HG03175 (cell line): ENCODE results near the gene OXT.
"Not testable (repeated sequence)": the region's sequence is repeated elsewhere in the genome, so short reads cannot be mapped to it uniquely, and the experiment has no call there.

Source experiments
- ATAC-seq: cut with Tn5 transposase; IDR thresholded peaks from one replicate; pipeline ENCODE4 v1.9.1; 2021; ENCODE audit warnings: mild to moderate bottlenecking, moderate library complexity; ENCODE audit not compliant: unreplicated experiment

OXT gene

DNA sequence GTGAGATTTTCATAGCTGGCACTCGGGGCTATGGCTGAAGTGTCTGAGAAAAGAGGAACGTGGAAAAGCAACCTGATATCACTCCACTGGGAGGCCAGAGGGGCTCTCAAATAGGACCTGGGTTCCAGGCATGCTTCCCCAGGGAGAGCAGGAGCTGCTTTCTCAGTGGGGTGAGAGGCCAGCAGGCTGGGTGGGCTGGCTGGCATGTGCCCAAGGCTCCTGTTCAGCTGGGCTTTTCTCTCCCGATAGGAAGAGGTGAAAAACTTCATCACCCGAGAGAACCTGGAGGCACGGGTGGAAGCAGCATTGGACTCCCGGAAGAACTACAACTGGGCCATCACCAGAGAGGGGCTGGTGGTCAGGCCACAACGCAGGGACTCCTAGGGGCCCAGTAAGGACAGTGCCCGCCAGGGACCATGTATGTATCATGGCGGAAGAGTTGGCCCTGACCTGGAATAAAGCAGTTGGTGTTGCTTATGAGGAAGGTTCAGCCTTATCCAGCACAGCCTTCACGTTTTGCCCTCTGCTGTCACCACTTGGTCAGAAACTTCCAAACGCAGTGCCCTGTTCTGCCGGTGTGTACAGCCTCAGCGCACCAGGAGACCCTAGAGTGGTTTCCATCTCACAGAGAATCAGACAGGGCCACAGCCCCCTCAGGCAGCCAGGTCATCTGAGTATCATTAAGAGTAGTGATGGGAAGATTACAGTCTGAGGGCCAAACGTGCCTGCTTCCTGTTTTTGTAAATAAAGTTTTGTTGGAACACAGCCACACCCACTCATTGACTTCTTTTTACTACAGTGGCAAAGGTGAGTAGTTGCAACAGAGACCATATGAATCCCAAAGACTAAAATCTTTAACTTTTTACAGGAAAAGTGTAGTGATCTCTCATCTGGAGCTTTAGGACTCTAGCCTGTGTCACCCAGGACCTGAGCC lies 23.7 kb upstream of the OXT start:
- no peak for ATAC-seq

DNA sequence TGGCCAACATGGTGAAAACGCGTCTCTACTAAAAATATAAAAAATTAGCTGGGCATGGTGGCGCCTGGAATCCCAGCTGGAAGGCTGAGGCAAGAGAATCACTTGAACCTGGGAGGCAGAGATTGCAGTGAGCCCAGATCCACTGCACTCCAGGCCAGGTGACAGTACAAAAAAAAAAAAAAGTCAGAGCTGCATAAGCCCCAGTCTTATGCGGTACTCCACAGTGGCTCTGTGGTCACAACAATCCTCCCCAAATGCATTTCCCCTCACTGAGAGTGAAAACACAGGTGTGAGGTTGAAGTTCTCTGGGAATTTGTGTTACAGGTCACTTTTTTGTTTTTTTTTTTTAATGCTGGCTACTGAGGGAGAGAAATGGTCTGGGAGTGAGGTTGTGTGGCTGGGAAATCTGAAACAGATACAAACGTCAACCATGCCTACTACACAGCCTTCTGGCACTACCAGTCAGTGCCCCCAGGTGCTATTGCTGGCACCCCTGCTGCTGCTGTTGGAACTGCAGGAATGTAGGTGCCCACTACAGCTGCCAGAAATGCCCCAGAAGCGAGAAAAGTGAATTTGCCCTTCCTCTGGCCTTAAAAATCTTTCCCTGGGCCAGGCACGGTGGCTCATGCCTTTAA lies 19.9 kb upstream of the OXT start:
- no peak for ATAC-seq

DNA sequence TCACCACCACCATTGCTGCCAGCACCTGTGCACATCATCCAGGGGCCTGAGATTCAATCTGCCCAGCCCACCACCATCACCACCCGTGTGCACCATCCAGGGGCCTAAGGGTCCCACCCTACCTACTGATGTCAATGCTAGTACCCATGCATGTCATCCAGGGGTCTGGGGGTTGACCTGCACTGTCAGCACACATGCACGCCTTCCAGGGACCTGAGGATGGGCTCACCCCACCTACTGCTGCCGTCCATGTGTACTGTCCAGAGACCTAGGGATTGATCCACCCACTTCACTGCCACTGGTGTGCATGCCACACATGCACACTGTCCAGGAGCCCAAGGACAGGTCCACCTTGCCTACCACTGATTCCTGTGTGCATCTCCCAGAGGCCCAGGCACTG lies 11.9 kb upstream of the OXT start:
- ATAC-seq, result no peak

DNA sequence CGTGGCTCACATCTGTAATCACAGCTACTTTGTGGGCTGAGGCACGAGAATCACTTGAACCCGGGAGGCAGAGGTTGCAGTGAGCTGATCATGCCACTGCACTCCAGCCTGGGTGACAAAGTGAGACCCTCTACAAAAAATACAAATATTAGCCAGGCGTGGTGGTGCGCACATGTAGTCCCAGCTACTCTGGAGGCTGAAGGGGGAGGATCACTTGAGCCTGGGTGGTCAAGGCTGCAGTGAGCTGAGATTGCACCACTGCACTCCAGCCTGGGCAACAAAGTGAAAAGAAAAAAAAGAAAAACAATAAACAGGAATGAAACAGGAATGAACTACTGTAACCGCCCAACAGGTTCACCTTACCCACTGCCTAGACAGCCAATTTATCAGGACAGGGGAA lies 7.3 kb upstream of the OXT start:
- not testable (repeated sequence) for ATAC-seq

DNA sequence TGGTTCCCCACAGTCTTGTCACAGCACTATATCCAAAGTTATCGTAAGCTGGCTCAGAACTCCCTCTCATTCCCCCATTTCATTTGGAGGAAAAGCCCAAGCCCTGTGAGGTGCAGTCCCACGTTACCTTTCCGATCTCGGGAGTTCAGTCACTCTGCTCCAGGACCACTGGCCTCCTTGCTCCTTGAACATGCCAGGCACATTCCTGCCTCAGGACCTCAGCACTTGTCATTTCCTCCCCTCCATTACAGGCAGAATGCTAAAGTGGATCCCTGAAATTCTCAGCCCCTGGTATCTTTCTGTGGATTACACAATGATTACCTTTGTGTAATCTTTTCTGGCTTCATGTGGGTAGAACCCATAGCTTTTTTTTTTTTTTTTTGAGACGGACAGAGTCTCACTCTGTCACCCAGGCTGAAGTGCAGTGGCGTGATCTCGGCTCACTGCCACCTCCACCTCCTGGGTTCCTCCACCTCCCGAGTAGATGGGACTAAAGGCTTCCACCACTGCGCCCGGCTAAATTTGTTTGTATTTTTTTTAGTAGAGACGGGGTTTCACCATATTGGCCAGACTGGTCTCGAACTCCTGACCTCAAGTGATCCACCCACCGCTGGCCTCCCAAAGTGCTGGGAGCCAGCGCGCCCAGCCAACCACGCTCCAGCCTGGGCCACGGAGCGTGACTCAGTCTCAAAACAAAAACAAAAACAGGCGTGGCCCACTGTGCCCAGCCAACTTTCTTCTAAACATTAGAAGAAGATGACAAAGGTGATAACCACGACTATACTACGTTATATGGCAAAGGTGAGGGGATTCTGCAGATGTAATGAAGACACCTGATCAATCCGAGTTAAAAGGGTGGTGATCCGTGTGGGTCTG lies 4.0 kb upstream of the OXT start:
- ATAC-seq, result no peak

DNA sequence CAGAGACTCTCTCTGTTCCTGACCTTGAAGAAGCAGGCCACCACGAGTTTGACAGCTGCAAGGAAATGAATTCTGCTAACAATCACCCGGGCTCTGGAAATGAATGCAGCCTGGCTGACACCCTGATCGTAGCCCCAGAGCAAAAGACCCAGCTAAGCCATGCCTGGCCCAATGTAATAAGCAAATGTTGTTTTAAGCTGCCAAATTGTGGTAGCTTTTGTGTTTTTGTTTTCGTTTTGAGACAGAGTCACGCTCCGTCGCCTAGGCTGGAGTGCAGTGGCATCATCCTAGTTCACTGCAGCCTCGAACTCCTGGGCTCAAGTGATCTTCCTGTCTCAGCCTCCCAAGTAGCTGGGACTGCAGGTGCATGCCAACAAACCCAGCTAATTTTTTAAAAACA lies 3.3 kb upstream of the OXT start:
- ATAC-seq, result no peak

DNA sequence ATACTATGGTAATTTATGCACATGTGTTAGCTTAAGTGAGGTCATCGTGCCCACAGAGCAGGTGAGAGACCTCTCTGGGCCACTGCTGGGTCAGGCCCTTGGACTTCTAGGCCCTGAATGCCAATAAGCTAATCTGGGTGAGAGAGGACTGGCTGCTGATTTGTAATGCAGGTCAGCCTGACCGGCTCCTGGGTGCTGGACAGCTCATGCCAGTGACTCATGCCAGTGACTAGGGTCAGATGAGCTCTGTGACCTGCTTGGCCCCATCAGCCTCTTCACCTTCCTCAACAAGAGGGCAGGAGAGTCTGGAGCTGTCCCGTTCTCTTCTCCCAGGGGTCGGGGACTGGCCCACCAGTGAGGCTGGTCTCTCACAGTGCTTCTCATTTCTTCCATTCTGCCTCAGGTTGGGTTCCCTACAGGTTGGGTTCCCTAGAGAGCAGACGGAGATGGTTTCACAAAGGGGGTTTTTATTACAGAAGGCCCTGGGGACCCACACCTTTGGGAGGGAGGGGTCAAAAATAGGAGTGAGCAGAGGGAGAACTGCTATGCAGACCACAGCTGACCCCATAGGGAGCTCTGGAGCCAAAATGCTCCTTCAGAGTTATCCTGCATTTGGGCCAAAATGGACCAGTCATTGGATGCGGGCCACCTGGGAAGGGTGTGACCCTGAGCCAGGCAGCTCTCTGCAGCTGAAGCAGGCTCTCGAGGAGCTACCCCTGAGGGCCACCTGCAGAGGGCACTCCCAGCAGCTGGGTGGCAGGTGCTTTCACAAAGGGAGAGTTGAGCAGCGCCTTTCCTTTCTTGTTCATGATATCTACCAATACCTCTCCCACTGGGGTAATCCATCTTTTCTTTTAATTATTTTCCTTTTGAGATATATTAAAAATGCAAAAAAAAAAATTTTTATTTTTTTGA lies 2.2 kb upstream of the OXT start:
- no peak for ATAC-seq

DNA sequence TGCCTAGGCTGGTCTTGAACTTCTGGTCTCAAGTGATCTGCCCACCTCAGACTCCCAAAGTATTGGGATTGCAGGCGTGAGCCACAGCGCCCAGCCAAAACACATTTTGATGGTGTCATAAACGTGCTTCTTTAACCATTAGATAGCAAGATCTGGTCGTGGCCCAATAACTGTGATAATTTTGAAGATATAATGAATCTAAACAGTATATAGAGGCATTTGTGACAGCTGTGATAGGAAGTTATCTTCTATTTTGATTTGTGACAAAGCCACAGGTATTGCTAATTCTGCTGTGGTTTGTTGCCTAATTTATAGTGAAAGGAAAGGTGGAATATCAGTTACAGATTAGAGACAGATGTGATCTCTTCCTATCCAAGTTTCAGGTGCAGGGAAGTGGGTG lies 695 bp upstream of the OXT start:
- no peak for ATAC-seq

DNA sequence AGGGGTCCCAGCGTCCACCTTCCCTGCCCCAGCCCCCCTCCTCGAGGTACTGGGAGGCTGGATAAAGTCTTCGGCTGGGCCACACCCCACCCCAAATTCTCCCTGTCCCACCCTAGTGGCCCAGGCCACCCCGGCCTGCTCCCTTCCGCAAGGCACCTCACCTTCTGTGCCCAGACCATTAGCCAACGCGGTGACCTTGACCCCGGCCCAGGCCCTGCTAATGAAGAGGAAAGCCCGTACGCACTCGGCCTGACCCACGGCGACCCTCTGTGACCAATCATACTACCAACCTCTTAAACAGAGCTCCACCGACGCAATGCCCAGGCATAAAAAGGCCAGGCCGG lies 182 bp upstream of the OXT start:
- ATAC-seq, result no peak

DNA sequence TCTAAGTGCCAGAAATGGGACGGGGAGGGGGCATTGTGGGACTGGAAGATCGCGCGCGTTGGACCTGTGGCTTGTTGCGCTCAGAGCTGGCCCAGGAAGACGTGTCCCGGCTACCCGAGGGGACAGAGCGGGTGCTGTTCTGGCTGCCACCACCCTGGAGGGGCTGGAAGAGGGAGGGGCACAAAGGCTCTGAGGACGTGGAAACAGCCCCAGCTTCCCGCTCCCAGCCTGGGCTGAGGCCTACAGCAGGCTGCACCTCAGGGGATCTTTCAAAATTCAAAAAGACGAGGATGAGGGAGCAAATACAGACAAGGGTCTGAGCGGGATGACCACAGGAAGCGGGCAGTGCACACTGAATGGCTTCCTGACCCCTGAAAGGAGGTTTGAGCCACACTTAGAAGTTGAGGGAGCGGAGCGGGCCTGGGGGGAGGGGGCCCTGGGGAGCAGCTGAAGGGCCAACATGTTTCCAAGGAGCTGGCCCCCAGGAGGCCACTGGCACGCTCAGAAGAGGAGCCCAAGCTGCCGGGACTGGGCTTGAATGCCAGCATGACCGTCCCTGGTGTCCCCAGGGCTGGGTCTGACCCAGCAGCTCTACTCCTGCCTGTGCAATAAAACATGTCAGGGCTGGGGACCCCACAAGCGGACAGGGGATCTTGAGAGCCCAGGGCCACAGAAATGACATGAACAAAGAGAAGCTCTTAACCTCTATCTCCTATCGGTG lies 1.3 kb downstream of the OXT start:
- no peak for ATAC-seq

DNA sequence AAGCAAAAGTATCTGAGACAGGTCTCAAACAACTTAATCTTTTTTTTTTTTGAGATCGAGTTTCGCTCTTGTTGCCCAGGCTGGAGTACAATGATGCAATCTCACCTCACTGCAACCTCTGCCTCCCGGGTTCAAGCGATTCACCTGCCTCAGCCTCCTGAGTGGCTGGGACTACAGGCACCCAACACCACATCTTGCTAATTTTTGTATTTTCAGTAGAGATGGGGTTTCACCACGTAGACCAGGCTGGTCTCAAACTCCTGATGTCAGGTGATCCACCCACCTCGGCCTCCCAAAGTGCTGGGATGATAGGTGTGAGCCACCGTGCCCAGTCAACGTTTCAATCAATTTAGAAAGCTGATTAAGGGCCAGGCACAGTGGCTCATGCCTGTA lies 1.8 kb downstream of the OXT start:
- not testable (repeated sequence) for ATAC-seq

DNA sequence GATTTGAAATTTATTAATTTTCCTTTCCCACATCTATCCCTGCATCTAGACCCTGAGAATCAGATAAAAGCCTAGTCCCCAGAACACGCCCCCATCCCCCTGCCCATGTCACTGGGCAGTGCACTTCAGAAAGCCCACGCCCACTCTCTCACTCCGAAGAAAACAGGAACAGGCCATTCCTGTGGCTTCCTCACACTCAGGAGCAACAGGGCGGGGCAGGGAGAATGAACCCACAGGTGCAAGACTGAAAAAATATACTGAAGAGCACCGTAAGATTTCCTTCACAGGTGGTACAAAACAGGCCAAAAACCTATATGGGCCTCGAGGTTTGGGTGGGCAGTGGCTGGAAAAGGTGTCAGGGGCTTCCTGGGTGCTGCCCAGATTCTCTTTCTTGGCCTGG lies 3.4 kb downstream of the OXT start:
- no peak for ATAC-seq

DNA sequence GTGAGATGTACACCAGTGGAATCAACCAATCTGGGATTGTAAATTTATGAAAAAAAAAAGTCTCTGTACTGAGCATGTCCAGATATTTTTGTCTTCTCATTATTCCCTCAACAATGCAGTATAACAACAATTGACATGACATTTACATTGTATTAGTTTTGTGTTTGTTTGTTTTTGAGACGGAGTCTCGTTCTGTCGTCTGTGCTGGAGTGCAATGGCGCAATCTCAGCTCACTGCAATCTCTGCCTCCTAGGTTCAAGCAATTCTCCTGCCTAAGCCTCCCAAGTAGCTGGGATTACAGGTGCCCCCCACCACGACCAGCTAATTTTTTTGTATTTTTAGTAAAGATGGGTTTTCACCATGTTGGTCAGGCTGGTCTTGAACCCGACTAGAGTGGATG lies 3.9 kb downstream of the OXT start:
- not testable (repeated sequence) for ATAC-seq

DNA sequence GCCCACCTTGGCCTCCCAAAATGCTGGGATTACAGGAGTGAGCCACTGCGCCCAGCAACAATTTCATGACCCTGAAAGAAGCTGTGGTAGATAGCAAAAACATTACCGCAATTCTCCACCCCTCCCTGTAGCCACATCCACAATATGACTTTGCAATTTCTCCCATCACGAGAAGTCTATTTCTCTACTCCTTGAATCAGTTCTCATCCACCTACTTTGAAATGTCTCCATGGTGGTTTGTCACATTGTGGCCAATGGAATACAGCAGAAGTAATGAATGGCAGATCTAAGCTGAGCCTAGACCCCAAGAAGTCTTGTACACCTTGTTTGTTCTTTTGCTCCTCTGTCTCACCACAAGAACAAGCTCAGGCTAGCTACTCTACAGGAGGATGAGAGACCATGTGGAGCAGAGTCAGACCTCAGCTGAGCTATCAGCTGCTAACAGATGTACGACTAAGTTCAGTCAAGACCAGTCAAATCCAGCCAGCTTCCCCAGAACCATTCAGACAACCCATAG lies 6.3 kb downstream of the OXT start:
- no peak for ATAC-seq

DNA sequence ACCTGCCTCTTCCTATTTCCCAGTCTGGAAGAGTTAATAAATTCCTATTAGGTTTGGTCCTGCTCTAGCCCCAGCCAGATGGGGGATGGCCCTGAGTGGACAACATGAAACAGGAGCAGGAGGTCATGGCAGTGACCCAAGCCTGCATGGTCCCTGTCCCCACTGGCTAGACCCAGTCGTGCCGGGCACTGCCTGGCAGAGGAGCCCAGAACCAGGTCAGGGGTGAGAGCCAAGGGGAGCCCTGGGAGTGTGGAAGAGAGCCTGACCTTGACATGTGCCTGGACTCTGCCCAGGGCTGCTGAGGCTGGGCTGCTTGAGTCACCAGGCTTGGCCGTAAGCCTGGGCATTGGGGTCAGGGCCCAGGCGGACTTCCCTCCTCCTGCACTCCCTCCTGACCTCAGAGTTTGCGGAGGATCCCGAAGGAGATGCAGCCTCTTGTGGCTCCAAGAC lies 9.5 kb downstream of the OXT start:
- no peak for ATAC-seq

DNA sequence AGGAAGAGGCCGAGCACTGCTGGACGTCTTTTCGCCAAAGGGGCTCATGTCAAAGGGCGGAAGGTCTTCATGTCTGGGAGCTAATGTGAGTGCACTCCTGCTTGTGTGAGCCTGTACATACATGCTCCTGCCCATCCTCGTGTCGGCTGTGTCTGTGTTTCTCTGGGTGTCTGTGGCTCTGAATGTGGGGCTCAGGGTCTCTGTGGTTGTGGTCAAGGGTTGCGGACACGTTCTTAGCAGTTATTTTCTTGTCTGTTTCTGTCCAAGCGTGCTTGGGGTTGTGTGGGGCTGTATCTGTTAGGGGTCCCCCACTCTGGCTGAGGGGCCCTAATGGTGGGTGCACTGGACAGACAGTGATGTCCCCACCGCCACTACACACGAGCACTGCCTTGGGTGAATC lies 10.2 kb downstream of the OXT start:
- ATAC-seq, result no peak

DNA sequence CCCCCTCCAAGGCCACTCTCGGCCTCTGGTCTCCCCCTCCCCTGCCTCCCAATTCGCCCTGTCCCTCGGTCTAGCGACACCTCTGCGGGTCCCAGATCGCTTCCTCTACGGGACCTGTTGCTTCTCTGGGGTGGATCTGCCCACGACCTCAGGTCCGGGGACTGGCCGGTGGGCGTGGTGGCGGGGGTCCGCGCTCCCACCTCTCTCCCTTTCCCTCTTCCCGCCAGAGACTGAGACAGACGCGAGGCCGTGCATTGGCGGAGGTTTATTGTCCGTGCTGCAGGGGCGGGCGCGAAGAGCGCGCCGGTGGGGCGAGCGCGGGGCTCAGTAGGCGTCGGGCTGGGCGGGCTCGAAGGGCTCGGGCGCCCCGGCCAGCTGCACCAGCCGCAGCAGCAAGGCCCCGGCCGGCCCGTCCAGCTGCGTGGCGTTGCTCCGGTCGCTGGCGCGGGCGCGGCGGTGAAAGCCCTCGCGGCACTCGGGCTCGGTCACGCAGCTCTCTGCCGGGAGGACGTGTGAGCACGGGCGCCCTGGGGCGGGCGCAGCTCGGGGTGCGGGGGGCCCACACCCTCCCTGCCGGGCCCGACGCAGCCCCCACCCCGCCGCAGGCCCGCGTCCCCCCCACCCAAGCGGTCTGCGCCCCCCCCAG lies 11.0 kb downstream of the OXT start:
- ATAC-seq, result no peak

DNA sequence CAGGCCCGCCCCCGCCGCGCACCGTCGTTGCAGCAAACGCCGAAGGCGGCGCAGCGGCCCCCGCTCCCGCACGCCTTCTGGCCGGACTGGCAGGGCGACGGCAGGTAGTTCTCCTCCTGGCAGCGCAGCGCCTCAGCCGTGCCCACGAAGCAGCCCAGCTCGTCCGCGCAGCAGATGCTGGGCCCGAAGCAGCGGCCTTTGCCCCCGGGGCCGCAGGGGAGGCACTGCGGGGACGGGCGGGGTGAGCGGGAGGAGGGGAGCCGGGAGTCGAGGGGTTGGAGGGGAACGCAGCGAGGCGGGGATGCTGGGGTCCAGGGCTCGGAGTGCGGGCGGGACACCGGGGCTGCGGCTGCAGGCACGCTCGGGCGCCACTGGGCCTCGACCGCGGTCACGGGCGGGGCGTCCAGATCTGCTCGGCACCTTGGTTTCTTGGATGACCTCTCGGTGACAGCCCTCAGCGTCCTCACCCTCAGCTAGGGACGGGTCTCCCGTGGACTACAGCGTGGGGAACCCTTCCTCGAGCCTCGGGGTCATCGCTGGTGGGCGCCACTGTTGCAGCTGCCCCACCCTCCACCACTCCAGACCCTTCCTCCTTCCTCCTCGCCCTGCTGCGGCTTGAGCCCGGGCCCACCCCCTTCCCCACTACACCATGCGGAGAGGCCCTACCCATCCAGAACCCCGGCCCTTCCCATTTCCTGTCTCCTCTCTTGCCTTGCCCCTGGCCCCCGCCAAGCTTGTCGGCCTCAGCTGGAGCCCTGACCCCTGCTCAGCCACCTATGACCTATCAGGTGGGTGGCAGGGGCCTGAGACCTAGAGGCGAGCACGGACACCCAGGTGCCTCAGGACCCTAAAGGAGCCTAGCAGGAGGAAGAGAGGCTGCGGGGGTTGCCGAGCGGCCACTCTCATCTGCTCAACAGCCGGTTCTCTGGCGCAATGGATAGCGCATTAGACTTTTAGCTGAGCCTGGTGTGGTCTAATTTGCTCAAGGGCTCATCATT lies 11.8 kb downstream of the OXT start:
- no peak for ATAC-seq
